Mesenchymal stem cell (in vitro differentiated cells and primary cell): ENCODE data around the gene CASQ1.

ENCODE experiments used
- DNase-seq: peaks from one replicate; pipeline ENCODE4 v3.0.0-alpha.2; 2013
- H2AFZ ChIP-seq: one replicate; pipeline ENCODE4 v1.6.1; 2013; ENCODE audit warnings: low read depth, mild to moderate bottlenecking, control low read depth, inconsistent platforms, low read length, moderate library complexity
- H2AK5ac ChIP-seq: 2 replicates; pipeline ENCODE4 v1.6.1; 2013; ENCODE audit warnings: low read length, moderate library complexity, mild to moderate bottlenecking, inconsistent platforms; ENCODE audit not compliant: severe bottlenecking
- H2BK120ac ChIP-seq: one replicate; pipeline ENCODE4 v1.6.1; 2013; ENCODE audit warnings: low read depth, mild to moderate bottlenecking, inconsistent platforms, low read length, moderate library complexity
- H2BK12ac ChIP-seq, 2 experiments: one replicate each; pipeline ENCODE4 v1.6.1; 2013; ENCODE audit warnings: inconsistent platforms in 2 of 2, low read length in 2 of 2, mild to moderate bottlenecking in 2 of 2, moderate library complexity in 2 of 2, control low read depth in 1 of 2
- H2BK15ac ChIP-seq: one replicate; pipeline ENCODE4 v1.6.1; 2013; ENCODE audit warnings: mild to moderate bottlenecking, low read depth, inconsistent platforms; ENCODE audit not compliant: poor library complexity, severe bottlenecking
- H2BK5ac ChIP-seq: 2 replicates; pipeline ENCODE4 v1.6.1; 2013; ENCODE audit warnings: low read depth, mild to moderate bottlenecking, low read length, control low read depth, inconsistent platforms; ENCODE audit not compliant: poor library complexity, severe bottlenecking
- H3K14ac ChIP-seq, 2 experiments: one replicate each; pipeline ENCODE4 v1.6.1; 2013; ENCODE audit warnings: inconsistent platforms in 2 of 2, low read length in 2 of 2, control low read depth in 1 of 2, mild to moderate bottlenecking in 1 of 2, moderate library complexity in 1 of 2
- H3K18ac ChIP-seq, 2 experiments: one replicate each; pipeline ENCODE4 v1.6.1; 2013; ENCODE audit warnings: inconsistent platforms in 2 of 2, low read length in 2 of 2, control low read depth in 1 of 2, low read depth in 1 of 2, mild to moderate bottlenecking in 1 of 2
- H3K23ac ChIP-seq, 2 experiments: one replicate each; pipeline ENCODE4 v1.6.1; 2013; ENCODE audit warnings: inconsistent platforms in 2 of 2, low read length in 2 of 2, mild to moderate bottlenecking in 2 of 2, moderate library complexity in 2 of 2, control low read depth in 1 of 2
- H3K27ac ChIP-seq: 2 replicates; pipeline ENCODE4 v1.5.1; 2013; ENCODE audit warnings: mild to moderate bottlenecking, moderate library complexity, low read length, control low read depth, inconsistent platforms; ENCODE audit not compliant: poor library complexity, severe bottlenecking
- H3K27me3 ChIP-seq, 2 experiments: 2 replicates each; pipeline versions ENCODE4 v1.6.1 to v1.7.0; 2013; ENCODE audit warnings: low read length in 2 of 2, mild to moderate bottlenecking in 2 of 2, moderate library complexity in 2 of 2, control low read depth in 1 of 2, inconsistent platforms in 1 of 2; ENCODE audit not compliant: control insufficient read depth in 1 of 2, insufficient read depth in 1 of 2
- H3K36me3 ChIP-seq, 2 experiments: 2 replicates each; pipeline versions ENCODE4 v1.6.1 to v1.7.0; 2013; ENCODE audit warnings: low read length in 2 of 2, control low read depth in 1 of 2, inconsistent platforms in 1 of 2, low read depth in 1 of 2, mild to moderate bottlenecking in 1 of 2; ENCODE audit not compliant: insufficient read depth in 2 of 2, control insufficient read depth in 1 of 2
- H3K4ac ChIP-seq, 2 experiments: one replicate each; pipeline ENCODE4 v1.6.1; 2013; ENCODE audit warnings: inconsistent platforms in 2 of 2, low read length in 2 of 2, mild to moderate bottlenecking in 2 of 2, moderate library complexity in 2 of 2, control low read depth in 1 of 2, low read depth in 1 of 2
- H3K4me1 ChIP-seq: 2 replicates; pipeline ENCODE4 v1.6.1; 2013; ENCODE audit warnings: low read depth, low read length, control low read depth; ENCODE audit not compliant: control insufficient read depth, insufficient read depth
- H3K4me2 ChIP-seq: 2 replicates; pipeline ENCODE4 v1.6.1; 2013; ENCODE audit warnings: low read length, mild to moderate bottlenecking, inconsistent platforms; ENCODE audit not compliant: poor library complexity, severe bottlenecking
- H3K4me3 ChIP-seq, 2 experiments: 2 replicates each; pipeline versions ENCODE4 v1.5.1 to v1.7.0; 2013; ENCODE audit warnings: low read length in 2 of 2, mild to moderate bottlenecking in 2 of 2, control low read depth in 1 of 2, low read depth in 1 of 2; ENCODE audit not compliant: insufficient read depth in 1 of 2
- H3K79me1 ChIP-seq: replicated peaks from 2 replicates; pipeline ENCODE4 v1.6.1; 2013; ENCODE audit warnings: mild to moderate bottlenecking, control low read depth, low read length, inconsistent platforms; ENCODE audit not compliant: poor library complexity, severe bottlenecking
- H3K9ac ChIP-seq: 2 replicates; pipeline ENCODE4 v1.7.0; 2013; ENCODE audit warnings: mild to moderate bottlenecking, low read length, moderate library complexity
- H3K9me3 ChIP-seq: 2 replicates; pipeline ENCODE4 v1.7.0; 2013; ENCODE audit warnings: mild to moderate bottlenecking, low read length; ENCODE audit not compliant: control insufficient read depth
- H4K8ac ChIP-seq: one replicate; pipeline ENCODE4 v1.6.1; 2013; ENCODE audit warnings: inconsistent platforms, mild to moderate bottlenecking, low read length, moderate library complexity
- H4K91ac ChIP-seq: one replicate; pipeline ENCODE4 v1.6.1; 2013; ENCODE audit warnings: mild to moderate bottlenecking, low read length, inconsistent platforms
- WGBS: methylation state at CpG from one replicate; pipeline ENCODE4 v1.1.7; 2013; ENCODE audit warnings: mixed read lengths; 5-methylcytosine and 5-hydroxymethylcytosine counted together

Gene CASQ1

DNA sequence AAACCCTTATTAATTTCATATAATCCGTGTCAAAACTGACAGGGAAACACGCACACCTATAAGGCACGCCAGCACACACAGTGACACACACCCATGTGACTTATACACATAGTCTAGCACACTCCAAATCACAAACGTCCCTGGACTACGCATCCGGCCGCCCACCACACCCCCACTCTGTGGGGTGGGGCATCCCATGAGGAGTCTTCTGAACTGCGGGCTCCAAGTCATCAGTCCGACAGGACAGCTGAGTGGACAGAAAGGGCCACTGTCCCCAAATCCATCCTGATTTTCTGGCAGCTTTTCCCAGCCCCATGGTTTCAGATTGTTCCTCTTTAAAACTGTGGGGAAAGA, 15.6 kb downstream of the CASQ1 start:
- no peaks in the 10 kb centered on the region for H3K27me3 ChIP-seq
- H2AK5ac ChIP-seq, result peak overlapping the region; percentile 66
- peak overlapping the region; percentile 94 to 99 for H3K18ac ChIP-seq
- H3K36me3 ChIP-seq, result peaks cover 31 to 43% of the 10 kb centered on the region in 2 experiments
- no peaks in the 10 kb centered on the region for H3K9me3 ChIP-seq
- H4K8ac ChIP-seq, result no peak overlapping the region
- peak overlapping the region; percentile 87 for H2BK120ac ChIP-seq
- no peak overlapping the region for H3K23ac ChIP-seq
- H3K14ac ChIP-seq, result no peak overlapping the region
- peaks cover 7% of the 10 kb centered on the region for H3K79me1 ChIP-seq
- peak overlapping the region; percentile 95 for H3K9ac ChIP-seq
- peak overlapping the region; percentile 55 for H4K91ac ChIP-seq
- peak overlapping the region; percentile 94 for H3K27ac ChIP-seq
- H2BK15ac ChIP-seq, result peak overlapping the region; percentile 73
- H3K4me1 ChIP-seq, result peaks cover 36% of the 10 kb centered on the region
- no peak overlapping the region for H2BK12ac ChIP-seq
- peak; percentile 74 for DNase-seq
- peak overlapping the region; percentile 83 for H3K4me2 ChIP-seq
- H2AFZ ChIP-seq, result no peak overlapping the region
- peak overlapping the region; percentile 13 to 99 for H3K4ac ChIP-seq
- under 1% methylated on average over 8 of the region's 9 CpGs for WGBS
- peak overlapping the region; percentile 60 for H2BK5ac ChIP-seq
- H3K4me3 ChIP-seq, result peak overlapping the region; percentile 88 to 97

DNA sequence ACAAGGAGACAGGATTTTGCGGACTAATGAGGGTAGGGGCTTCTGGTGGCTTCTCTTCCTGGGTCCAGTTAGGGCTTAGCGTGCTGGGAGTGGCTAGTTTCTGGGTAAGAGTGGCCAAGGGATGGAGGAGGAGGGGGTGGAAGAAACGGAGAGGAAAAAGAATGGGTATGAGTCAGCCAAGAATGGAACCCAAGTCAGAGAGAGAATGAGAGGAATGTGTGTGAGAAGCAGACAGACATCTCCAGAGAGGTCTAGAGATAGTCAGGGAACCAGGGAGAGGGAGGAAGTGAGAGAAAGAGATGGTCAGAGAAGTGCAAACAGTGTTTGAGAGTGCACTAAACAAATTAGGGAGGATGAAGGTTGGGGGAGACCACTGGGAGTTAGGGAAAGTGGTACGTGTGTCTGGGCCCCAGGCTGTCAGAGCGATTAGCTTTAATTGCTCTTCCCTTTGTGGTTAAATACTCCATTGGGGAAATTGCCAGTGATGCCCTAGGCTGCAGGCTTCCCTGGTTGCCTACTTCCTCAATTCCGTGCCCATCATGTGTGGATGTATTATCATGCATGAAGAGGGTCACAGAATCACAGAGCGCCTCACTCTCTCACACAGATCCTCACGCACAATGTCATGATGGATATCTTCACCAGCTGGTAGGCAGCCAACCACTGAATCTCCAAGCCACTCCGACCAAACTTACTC, 16.2 kb downstream of the CASQ1 start:
- DNase-seq, result peak; percentile 90
- 42% methylated on average over 9 of the region's 9 CpGs for WGBS
- H2BK12ac ChIP-seq, result no peak overlapping the region
- peaks cover 9% of the 10 kb centered on the region for H3K79me1 ChIP-seq
- H2BK15ac ChIP-seq, result no peak overlapping the region
- H2AK5ac ChIP-seq, result peak overlapping the region; percentile 66
- peak overlapping the region; percentile 83 for H3K4me2 ChIP-seq
- H3K4me1 ChIP-seq, result peaks cover 36% of the 10 kb centered on the region
- H4K8ac ChIP-seq, result no peak overlapping the region
- H2BK5ac ChIP-seq, result peak overlapping the region; percentile 60
- H3K4ac ChIP-seq, result peak overlapping the region; percentile 19 to 99
- H3K9me3 ChIP-seq, result no peaks in the 10 kb centered on the region
- H3K18ac ChIP-seq, result peak overlapping the region; percentile 94 to 99
- H3K4me3 ChIP-seq, result peak overlapping the region in 1 of 2 experiments; percentile 88
- no peaks in the 10 kb centered on the region for H3K27me3 ChIP-seq
- H2AFZ ChIP-seq, result no peak overlapping the region
- peak overlapping the region in 1 of 2 experiments; percentile 23 for H3K14ac ChIP-seq
- peak overlapping the region; percentile 55 for H4K91ac ChIP-seq
- H3K9ac ChIP-seq, result peak overlapping the region; percentile 95
- no peak overlapping the region for H2BK120ac ChIP-seq
- peak overlapping the region; percentile 94 for H3K27ac ChIP-seq
- H3K36me3 ChIP-seq, result peaks cover 36 to 49% of the 10 kb centered on the region in 2 experiments
- H3K23ac ChIP-seq, result peak overlapping the region in 1 of 2 experiments; percentile 46

DNA sequence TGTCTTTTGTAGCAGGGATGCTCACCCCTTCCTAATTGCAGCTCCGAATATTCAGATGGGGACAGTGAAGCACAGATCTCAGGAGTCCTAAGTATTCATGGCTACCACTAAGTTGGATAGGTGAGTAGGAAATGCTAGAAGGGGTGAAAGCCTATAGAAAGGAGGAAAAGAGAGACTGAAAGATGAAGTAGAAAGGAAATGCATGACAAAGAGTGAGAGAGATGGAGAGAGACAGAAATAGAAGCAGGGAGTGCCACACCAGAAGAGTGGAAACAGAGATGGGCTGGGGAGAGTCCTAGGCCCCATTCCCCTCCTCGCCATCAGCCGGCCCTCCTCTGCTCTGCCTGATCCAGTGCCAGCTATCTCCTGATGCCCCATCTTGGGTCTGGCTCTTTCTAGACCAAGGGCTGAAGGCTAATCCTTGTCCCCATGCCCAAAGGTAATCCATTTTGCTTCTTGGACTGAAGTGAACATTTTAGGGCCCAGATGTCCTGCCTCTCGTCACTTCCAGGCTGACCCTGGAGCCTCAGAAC, 16.8 kb downstream of the CASQ1 start:
- H2BK5ac ChIP-seq, result no peak overlapping the region
- H3K4ac ChIP-seq, result peak overlapping the region in 1 of 2 experiments; percentile 19
- H3K27ac ChIP-seq, result peak overlapping the region; percentile 94
- peak overlapping the region; percentile 16 to 62 for H3K18ac ChIP-seq
- no peaks in the 10 kb centered on the region for H3K9me3 ChIP-seq
- DNase-seq, result no peak
- no peak overlapping the region for H2AFZ ChIP-seq
- peak overlapping the region; percentile 27 for H4K8ac ChIP-seq
- H2BK120ac ChIP-seq, result no peak overlapping the region
- H4K91ac ChIP-seq, result peak overlapping the region; percentile 57
- H3K14ac ChIP-seq, result no peak overlapping the region
- H2AK5ac ChIP-seq, result peak overlapping the region; percentile 78
- H3K36me3 ChIP-seq, result peaks cover 39 to 55% of the 10 kb centered on the region in 2 experiments
- no peak overlapping the region for H3K23ac ChIP-seq
- peaks cover 36% of the 10 kb centered on the region for H3K4me1 ChIP-seq
- no peak overlapping the region for H2BK15ac ChIP-seq
- peak overlapping the region; percentile 95 for H3K9ac ChIP-seq
- peak overlapping the region in 1 of 2 experiments; percentile 37 for H2BK12ac ChIP-seq
- no peaks in the 10 kb centered on the region for H3K27me3 ChIP-seq
- WGBS, result 94% methylated on average over 4 of the region's 4 CpGs
- peaks cover 11% of the 10 kb centered on the region for H3K79me1 ChIP-seq
- H3K4me3 ChIP-seq, result peak overlapping the region in 1 of 2 experiments; percentile 88
- H3K4me2 ChIP-seq, result no peak overlapping the region

DNA sequence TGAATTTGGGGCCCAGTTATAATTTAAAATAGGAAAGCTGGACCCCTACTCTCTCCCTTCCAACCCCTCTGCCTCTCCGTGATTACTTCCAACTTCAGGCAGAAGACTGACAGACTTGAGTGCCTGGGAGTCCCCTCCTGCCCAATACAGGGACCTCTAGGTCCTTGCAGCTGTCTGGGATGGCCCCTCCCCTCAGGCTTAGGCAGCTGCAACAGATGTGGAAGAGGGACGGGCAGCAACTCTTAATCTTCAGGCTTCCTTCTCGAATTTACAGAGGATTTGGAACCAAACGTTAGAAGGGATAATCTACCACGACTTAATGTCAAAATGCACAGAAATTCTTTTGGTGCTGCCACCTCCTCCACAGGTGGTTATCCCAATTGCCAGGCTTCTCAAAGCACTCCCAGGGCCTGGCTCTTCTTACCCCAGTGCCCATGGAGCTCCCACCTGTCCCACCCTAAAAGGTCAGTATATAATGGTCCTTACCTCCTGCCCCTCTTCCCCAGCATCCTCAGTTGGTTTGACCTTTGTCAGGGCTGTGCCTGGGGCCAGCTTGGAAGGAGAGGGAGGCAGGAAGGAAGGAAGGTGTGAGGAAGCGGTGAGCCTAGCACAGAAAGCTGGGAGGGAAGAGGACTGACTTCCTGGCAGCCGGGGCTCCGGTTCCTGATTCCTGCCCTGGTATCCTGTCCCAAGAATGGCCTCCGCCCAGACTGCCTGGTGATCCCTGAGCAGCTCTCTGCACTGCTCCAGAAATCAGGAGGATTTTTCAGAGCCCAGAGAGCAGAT, 17.6 kb downstream of the CASQ1 start:
- Histone ChIP-seq H3K4me1 (peaks cover 36% of the 10 kb centered on the region), H3K18ac (no peak overlapping the region), H2AK5ac (peak overlapping the region; percentile 11), H2BK15ac (no peak overlapping the region), H3K27me3 (no peaks in the 10 kb centered on the region), H3K23ac (no peak overlapping the region), H2AFZ (no peak overlapping the region), H3K27ac (no peak overlapping the region), H3K14ac (no peak overlapping the region), H3K36me3 (peaks cover 47 to 63% of the 10 kb centered on the region in 2 experiments), H2BK5ac (no peak overlapping the region), H3K4ac (no peak overlapping the region), H2BK120ac (no peak overlapping the region), H3K9ac (peak overlapping the region; percentile 95), H3K79me1 (peaks cover 18% of the 10 kb centered on the region), H3K9me3 (no peaks in the 10 kb centered on the region), H4K8ac (no peak overlapping the region), H4K91ac (no peak overlapping the region), H3K4me2 (no peak overlapping the region), H2BK12ac (no peak overlapping the region), H3K4me3 (peak overlapping the region in 1 of 2 experiments; percentile 28)
- WGBS, result 67% methylated on average over 9 of the region's 9 CpGs
- DNase-seq, result no peak
